ENCODE measurements around the gene KATNAL2.
"Not testable (repeated sequence)": the region's sequence is repeated elsewhere in the genome, so short reads cannot be mapped to it uniquely, and the experiment has no call there.

Gene KATNAL2

DNA sequence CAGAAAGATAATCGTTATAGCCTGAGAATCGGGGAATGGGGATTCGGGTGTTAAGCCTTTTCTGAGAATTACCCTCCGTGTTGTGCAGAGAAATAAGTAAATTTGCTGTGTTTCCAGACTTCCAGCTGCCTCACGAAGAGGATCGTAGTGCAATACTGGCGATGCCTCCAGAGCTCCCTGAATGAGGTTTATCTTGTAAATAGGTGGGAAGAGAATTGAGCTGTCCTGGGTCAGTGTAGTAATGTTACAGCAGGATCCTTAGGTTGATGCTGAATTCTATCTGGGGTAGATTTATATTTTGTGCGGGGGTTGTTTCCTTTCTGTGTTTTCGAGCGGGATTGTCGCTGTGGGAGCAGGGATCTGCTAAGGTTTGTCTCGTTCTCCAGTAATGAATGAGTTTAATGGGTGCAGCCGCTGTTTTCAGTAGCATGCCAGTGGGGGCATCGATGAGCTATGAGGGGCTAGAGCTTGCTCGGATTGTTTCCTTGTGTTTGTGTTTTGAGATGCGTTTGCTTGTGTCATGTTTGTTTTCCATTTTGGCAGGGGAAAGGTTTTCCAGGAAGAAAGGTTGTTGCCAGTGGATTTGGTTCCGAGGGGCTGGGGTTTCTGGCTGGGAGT is 108.3 kb downstream of the KATNAL2 start:
- in situ Hi-C loops (cut with MboI; ENCODE audit: low pct_unique_long_range_greater_than_20kb, low sequenced_read_pairs); DNase-seq: not testable (repeated sequence)

DNA sequence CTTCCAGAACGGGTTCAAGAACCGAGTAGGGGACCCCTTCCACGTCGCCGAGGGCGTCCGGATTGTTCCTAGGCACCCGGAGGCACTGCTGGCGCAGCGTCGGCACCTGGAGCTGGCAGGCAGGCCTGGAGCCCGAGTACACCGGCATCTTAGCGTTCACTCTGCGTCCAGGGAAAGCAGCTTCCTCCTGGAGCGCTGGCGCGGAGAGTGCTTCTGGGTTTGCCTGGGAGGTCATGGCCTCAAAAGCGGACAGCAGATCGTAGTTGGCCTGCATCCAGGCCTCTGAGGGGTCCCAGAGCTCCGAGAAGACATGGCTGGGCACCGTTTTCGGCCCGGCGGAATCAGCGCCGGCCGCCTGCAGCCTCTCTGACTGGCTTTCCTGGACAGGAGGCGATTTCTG is 111.3 kb downstream of the KATNAL2 start:
- DNase-seq; in situ Hi-C loops (cut with MboI; ENCODE audit: low pct_unique_long_range_greater_than_20kb, low sequenced_read_pairs): not testable (repeated sequence)

DNA sequence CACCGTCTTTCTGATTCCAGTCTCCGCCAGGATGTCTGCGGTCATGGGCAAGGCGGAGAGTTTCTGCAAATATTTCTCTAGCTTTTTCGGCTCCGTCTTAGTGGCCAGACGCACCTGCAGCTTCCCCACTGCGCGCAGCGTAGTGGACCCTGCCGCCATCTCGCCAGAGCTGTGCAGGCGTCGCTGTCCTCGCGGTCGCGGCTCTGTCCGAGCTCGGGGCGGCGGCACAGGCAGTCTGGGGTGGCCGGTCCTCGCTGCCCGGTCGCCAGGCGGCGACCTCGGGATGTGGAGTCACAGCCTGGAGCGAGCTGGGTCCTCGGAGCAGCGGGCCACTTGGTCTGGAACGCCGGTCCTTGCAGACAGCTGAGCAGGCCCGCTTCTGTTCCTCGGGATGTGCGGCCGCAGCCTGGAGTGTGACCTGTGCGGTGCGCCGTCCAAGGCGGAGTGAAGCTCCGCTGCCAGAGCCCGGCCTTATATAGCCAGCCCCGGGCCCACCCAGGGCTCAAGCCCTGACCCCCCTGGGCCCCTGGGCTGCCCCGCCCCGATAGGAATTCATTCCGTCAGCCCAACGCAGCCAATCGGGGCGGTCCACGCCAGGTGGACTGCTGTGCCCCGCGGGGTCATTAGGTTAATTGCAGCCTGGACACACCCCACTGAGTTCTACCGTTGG is 112.4 kb downstream of the KATNAL2 start:
- in situ Hi-C loops (cut with MboI; ENCODE audit: low pct_unique_long_range_greater_than_20kb, low sequenced_read_pairs); DNase-seq: not testable (repeated sequence)

DNA sequence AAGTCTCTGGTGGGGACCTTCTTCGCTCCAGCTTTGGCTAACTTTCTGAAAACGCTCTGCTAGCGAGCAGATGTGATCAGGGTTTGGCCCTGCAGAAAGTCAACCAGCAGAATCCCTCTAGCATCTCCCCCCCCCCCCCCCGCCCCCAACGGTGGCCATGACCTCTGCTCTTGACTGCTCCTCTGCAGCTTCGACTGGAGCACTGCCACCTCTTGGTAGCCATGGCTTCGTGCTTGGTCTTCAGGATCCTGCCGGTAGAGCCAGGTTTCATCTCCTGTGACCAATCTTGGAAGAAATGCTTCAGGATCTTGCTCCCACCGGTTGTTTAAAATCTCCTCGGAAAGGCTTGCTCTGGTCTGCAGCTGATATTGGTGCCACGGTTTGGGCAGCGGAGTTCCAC is 113.5 kb downstream of the KATNAL2 start:
- DNase-seq; in situ Hi-C loops (cut with MboI; ENCODE audit: low pct_unique_long_range_greater_than_20kb, low sequenced_read_pairs): not testable (repeated sequence)

DNA sequence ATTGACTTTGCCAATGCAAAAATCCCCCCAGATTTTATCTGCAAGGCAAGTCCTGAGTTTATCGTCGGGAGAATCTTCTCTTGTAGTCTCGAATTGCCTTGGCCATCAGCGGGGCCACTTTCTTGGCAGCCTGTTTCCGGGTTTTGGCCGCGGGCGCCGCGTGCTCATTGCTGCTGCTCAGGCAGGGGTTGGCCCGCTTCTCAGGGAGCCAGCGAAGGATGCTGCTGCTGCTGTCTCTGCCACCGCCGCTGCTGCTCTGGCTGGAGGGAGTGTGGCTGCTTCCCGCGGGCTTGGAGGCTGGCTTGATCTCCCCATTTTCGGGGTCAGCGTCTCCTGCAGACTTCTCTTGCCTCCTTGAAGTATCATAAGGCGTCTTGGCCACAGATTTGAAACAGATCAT is 115.5 kb downstream of the KATNAL2 start:
- in situ Hi-C loops (cut with MboI; ENCODE audit: low pct_unique_long_range_greater_than_20kb, low sequenced_read_pairs): no loop called here
- DNase-seq: no peak

DNA sequence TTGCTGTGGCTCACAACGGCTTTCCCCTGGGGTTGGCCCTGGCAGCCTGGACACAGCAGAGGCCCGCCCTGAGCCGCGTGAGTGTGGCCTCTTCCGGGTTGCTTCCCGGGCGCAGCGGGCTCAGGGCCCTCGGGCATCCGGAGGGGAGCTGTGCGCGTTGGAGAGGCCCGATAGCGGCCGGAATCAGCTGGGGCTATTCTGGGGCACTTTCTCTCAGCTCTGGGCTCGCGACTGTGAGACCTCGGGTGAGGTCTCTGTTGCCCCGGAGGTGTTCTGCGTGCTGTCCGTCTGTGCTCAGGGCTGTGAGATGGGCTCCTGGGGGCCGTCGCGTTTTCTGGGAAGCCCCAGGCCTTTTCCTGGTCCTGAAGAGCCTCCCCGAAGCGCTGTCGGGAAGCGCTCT is 117.2 kb downstream of the KATNAL2 start:
- in situ Hi-C loops (cut with MboI; ENCODE audit: low pct_unique_long_range_greater_than_20kb, low sequenced_read_pairs): not testable (repeated sequence)

DNA sequence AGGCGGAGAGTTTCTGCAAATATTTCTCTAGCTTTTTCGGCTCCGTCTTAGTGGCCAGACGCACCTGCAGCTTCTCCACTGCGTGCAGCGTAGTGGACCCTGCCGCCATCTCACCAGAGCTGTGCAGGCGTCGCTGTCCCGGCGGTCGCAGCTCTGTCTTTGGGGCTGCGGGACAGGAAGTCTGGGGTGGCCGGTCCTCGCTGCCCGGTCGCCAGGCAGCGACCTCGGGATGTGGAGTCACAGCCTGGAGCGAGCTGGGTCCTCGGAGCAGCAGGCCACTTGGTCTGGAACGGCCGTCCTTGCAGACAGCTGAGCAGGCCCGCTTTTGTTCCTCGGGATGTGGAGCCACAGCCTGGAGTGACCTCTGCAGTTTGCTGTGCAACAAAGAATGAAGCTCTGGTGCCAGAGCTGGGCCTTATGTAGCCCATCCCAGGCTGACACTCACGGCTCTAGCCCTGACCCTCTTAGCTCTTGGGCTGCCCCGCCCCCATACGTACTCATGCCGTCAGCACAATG is 117.8 kb downstream of the KATNAL2 start, which contains the start of gene ELOA2:
TSS of gene ELOA2 (minus strand) at position 466 of the 516 bp plus-strand sequence. CDS start at position 109, 357 bp downstream.
- in situ Hi-C loops (cut with MboI; ENCODE audit: low pct_unique_long_range_greater_than_20kb, low sequenced_read_pairs): no loop called here
- DNase-seq: no peak

More for the DNA sequence above, 117.2 kb downstream of the KATNAL2 start:
- DNase-seq: not testable (repeated sequence)

DNA sequence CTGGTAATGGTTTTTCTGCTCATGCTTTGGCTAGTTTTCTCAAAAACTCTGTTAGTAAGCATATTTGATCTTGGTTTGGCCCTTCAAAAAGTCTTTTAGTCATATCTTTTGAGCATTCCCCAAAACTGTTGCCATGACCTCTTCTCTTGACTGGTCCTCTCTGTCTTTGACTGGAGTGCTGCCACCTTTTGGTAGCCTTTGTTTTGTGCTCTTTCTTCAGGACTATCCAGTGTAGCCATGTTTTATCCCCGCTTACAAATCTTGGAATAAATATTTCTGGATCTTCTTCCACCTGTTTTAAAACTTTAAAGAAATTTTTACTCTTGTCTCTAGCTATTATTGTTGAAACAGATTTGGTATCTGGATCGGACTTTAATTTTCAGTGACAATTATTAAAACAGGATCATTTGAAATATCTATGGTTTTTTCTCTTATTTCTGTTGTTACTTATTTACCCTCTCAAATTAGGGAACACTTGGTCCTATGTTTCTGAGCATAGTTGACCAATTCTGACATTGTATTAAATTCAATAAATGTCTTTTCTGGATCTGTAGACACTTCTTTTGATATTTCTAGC is 119.0 kb downstream of the KATNAL2 start:
- DNase-seq: peak; percentile 21
- in situ Hi-C loops (cut with MboI; ENCODE audit: low pct_unique_long_range_greater_than_20kb, low sequenced_read_pairs): no loop called here

DNA sequence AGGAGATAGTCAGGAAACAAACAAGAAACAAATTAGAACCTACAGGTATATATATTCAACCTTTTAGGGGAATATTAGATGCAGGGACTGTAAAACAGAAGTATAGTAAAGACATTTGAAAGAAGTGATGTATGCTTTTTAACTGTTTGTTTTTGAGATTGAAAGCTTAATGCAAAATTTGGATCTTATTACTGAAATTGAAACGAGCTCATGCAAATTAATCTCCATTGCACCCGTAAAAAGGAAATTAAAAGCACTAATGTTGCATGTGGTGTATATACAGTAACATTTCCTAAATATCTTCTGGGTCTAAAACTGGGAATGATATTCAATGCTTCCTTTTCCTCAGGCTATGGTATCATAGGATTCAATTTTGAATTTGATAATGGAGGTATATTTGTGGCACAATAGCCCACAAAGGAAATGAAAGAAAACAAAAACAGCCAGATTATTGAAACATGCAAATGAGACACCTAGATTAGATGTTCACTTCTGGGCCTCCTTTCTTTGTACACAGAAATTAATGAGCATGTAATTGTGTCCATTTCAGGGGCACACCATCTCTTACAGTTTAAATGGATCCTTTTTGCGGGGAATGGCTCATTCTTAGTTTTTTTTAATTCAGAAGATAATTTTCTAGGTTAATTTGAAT is 119.7 kb downstream of the KATNAL2 start:
- in situ Hi-C loops (cut with MboI; ENCODE audit: low pct_unique_long_range_greater_than_20kb, low sequenced_read_pairs): no loop called here
- DNase-seq: no peak

DNA sequence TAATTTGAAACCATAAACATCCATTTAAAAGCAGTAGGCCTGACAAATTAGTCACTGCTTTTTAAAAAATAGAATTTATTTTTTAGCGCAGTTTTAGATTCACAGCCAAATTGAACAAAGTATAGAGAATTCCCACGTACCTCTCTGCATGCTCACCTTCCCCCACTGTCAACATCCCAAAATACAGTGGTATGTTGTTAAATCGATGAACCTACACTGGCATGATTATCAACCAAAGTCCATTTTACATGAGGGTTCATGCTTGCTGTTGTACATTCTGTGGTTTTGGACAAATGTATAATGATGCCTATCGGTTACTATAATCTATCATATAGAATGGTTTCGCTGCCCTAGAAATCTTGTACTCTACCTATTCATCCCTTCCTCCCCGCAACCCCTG is 123.6 kb downstream of the KATNAL2 start:
- DNase-seq: no peak

DNA sequence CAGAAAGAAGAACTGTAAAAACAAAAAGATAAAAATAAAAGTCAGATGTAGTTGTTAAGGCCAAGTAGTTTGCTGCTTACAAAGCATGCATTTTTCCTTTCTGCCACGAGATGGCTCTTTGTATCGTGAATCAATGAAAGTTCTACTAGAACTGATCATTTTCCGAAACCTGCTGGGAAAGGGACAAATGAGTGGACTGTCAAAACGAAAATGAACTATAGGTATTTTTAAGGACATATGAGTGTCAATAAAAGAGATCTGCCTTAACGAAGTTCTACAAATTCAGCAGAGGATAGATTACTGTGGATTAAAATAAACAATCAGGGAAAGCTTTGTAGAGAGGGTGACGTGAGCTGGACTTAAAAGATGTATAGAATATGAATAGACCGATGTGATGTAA is 133.1 kb downstream of the KATNAL2 start:
- peak; percentile 38 for DNase-seq
- in situ Hi-C loops (cut with MboI; ENCODE audit: low pct_unique_long_range_greater_than_20kb, low sequenced_read_pairs): no loop called here

More for the DNA sequence above, 123.6 kb downstream of the KATNAL2 start:
- in situ Hi-C loops (cut with MboI; ENCODE audit: low pct_unique_long_range_greater_than_20kb, low sequenced_read_pairs): no loop called here

DNA sequence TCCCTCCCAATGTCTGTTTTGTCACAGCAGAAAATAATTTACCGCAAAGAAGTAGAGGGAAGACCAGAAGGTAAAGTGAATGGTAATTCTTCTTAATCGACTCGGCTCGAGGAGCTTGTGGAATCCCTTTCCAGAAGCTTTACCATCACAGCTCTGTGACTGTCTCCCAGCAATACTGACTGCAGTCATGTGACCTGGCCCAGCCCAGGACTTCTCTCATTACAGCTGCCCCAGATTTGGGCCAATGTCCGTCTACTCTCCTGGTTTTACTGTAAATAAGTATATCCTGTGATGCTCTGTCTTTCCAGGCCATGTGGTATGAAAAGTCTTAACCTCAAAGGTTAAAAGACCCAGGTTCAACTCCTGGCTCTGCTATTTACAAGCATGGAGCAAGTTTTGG is 137.0 kb downstream of the KATNAL2 start:
- no peak for DNase-seq
- in situ Hi-C loops (cut with MboI; ENCODE audit: low pct_unique_long_range_greater_than_20kb, low sequenced_read_pairs): no loop called here

DNA sequence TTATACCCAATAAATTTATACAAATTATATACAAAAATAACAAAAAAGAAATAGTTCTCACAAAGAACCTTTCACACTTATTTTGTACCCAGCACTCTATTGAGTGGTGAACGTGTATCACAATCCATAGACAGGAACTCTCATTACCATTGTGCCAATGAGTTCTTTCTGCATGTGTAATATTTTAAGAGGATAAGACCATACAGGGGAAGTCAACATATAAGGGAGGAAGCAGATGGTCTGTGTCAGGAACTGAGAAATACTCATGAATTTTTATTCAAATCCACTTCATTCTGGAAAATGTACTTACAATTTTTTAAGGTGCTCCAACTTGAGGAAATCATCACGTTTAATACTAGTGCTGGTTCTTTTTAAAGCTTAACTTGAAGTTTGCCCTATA is 145.1 kb downstream of the KATNAL2 start:
- DNase-seq: peak; percentile 7
- in situ Hi-C loops (cut with MboI; ENCODE audit: low pct_unique_long_range_greater_than_20kb, low sequenced_read_pairs): no loop called here

DNA sequence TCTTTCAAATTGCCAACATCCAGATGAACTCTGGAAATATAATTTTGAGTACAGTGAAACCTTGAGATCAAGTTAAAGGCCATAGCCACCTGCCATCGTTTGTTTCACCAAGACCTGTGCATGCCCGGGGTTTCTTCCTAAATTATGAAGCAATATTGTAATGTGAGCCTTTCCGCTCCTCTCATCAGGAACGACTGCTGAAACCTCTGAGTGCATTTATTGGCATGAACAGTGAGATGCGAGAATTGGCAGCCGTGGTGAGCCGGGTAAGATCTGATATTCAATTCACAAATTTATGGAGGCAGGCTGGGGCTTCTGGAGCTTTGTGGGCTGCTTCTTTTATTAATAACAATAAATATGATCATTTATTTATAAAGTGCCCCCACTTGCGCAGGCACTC is 145.7 kb downstream of the KATNAL2 start:
- in situ Hi-C loops (cut with MboI; ENCODE audit: low pct_unique_long_range_greater_than_20kb, low sequenced_read_pairs): no loop called here
- DNase-seq: no peak

DNA sequence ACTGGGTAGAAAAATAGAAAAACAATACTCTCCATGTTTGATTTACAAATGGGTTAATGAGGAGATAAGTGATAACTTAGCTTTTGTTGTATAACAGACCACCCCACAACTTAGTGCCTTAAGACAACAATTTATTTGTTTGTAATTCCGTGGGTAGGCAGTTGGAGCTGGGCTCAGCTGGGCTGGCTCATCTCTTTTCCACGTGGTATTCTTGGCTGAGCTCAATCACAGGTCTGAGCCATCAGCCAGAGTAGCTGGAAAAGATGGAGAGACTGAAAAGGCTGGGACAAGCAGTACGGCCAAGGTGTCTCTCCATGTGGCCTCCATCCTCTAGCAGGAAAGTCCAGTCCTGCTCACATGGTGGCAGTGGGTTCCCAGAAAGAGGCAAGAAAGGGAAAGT is 150.2 kb downstream of the KATNAL2 start:
- in situ Hi-C loops (cut with MboI; ENCODE audit: low pct_unique_long_range_greater_than_20kb, low sequenced_read_pairs): no loop called here

DNA sequence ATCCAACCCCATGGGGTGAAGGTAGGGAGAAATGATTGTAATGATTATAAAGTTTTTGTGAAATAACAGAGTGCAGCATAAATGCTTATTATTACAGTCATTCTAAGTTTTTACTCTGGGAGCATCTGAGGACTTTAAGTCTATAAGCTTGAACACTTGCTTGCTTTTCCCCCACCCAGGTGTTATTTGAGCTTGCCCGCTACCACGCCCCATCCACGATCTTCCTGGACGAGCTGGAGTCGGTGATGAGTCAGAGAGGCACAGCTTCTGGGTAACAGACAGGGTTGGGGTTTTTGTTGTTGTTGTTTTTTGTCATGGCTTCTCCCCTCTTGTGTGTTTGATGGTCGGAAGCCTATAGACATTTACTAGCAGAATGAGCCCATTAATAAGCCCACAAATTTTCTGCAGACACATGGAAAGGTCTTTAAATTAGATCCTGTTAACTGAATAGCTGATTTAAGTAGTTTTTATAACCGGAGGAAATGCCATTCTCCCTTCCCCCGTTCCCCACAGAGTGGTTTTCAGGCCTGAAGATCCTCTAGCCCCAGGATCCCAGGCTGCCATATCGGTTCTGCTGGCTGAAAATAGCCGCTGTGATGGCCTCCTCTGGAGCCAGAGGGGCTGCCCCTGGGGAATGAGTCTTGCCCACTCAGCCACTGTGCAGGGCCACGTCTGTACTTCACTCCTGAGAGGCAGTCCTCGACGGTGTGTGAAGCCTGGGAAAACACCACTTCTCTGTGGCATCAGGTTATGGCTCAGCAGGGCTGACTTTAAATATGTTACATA is 157.9 kb downstream of the KATNAL2 start:
- in situ Hi-C loops (cut with MboI; ENCODE audit: low pct_unique_long_range_greater_than_20kb, low sequenced_read_pairs): no loop called here
- no peak for DNase-seq

More for the DNA sequence above, 150.2 kb downstream of the KATNAL2 start:
- no peak for DNase-seq

DNA sequence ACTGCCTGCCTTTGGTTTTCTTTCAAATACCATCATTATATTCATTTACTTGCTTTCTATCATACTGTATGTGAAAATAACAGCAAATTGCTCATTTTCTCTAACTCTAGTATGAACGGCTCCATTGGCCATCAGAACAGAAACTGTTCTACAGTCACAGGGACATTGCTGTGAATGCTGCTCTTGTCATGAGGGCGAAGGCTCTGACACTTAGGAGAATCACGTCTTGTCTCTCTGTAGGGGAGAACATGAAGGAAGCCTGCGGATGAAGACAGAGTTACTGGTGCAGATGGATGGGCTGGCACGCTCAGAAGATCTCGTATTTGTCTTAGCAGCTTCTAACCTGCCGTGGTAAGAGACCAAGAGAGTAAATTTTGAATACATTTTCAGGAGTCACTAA is 159.7 kb downstream of the KATNAL2 start:
- in situ Hi-C loops (cut with MboI; ENCODE audit: low pct_unique_long_range_greater_than_20kb, low sequenced_read_pairs): no loop called here
- no peak for DNase-seq

DNA sequence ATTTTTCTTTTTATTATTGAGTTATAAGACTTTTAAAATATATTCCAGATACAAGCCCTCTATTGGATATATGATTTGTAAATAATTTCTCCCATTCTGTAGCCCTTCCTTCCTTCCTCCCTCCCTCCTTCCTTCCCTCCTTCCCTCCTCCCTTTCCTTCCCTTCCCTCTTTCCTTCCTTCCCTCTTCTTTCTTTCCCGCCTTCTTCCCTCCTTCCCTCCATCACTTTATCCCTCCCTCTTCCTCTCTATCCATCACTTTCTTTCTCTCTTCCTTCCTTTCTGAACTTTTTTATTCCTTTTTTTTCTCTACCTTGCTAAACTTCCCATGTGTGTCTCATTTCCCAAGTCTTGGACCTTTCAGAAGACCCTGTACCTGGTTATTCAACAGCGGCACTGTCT is 163.5 kb downstream of the KATNAL2 start:
- no peak for DNase-seq

DNA sequence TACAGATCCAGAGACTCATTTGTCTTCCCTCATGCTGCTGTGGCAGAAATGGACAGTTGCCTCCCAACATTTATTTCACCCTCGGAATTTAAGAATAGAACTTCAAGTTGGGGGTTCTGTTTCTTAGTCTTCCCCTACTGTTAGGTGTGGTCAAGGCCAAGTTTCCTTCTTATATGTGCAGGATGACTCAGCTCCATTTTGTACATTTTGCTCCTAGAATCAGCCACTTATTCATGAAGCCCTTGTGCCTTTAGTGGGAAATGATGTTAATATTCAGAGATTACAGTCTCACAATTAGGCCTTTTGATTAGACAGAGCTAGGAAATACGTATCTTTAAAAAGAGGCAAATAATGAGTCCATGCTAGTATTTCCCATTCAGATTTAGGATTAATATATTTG is 164.2 kb downstream of the KATNAL2 start:
- in situ Hi-C loops (cut with MboI; ENCODE audit: low pct_unique_long_range_greater_than_20kb, low sequenced_read_pairs): no loop called here
- DNase-seq: no peak

More for the DNA sequence above, 163.5 kb downstream of the KATNAL2 start:
- in situ Hi-C loops (cut with MboI; ENCODE audit: low pct_unique_long_range_greater_than_20kb, low sequenced_read_pairs): no loop called here

Measured in KBM-7 (cell line).